Epidermal melanocyte (primary cell): ENCODE measurements around the gene FSCN2.

Experiments
- DNase-seq: peaks from one replicate; pipeline ENCODE4 v3.0.0; 2011; ENCODE audit warnings: low spot score; ENCODE audit not compliant: insufficient read length

FSCN2 gene

GRCh38 chr17:81556175-81556691, 28.1 kb downstream of the FSCN2 start:
- no peak for DNase-seq

GRCh38 chr17:81556863-81557262, 28.7 kb downstream of the FSCN2 start:
- DNase-seq = no peak

GRCh38 chr17:81557276-81558114, 29.3 kb downstream of the FSCN2 start:
- DNase-seq = no peak

- DNase-seq = no peak
Measured at GRCh38 chr17:81558115-81558468, 29.9 kb downstream of the FSCN2 start.

GRCh38 chr17:81558941-81559806, 31.0 kb downstream of the FSCN2 start:
- no peak for DNase-seq

GRCh38 chr17:81561494-81561885, 33.3 kb downstream of the FSCN2 start:
- DNase-seq = no peak

GRCh38 chr17:81563861-81564586, 35.8 kb downstream of the FSCN2 start:
- no peak for DNase-seq

- no peak for DNase-seq
Measured at GRCh38 chr17:81564778-81565177, 36.6 kb downstream of the FSCN2 start.

GRCh38 chr17:81565231-81565630, 37.1 kb downstream of the FSCN2 start:
- DNase-seq = no peak

- DNase-seq = peak; percentile 84
Measured at GRCh38 chr17:81566461-81567126, 38.4 kb downstream of the FSCN2 start.

GRCh38 chr17:81567191-81567590, 39.0 kb downstream of the FSCN2 start:
- no peak for DNase-seq

- no peak for DNase-seq
Measured at GRCh38 chr17:81568416-81568815, 40.2 kb downstream of the FSCN2 start.

GRCh38 chr17:81569986-81570514, 41.9 kb downstream of the FSCN2 start:
- no peak for DNase-seq

- DNase-seq = no peak
Measured at GRCh38 chr17:81570964-81571363, 42.8 kb downstream of the FSCN2 start.

- DNase-seq = no peak
Measured at GRCh38 chr17:81572563-81573168, 44.5 kb downstream of the FSCN2 start.

- peak; percentile 2 for DNase-seq
Measured at GRCh38 chr17:81573794-81574642, 45.8 kb downstream of the FSCN2 start.

GRCh38 chr17:81574643-81574956, 46.4 kb downstream of the FSCN2 start:
- DNase-seq = peak; percentile 5

- DNase-seq = no peak
Measured at GRCh38 chr17:81575836-81576235, 47.7 kb downstream of the FSCN2 start.

- peak; percentile 71 for DNase-seq
Measured at GRCh38 chr17:81576621-81577277, 48.6 kb downstream of the FSCN2 start.
